Measurements from ENCODE around the gene PIEZO2.

Gene PIEZO2

DNA sequence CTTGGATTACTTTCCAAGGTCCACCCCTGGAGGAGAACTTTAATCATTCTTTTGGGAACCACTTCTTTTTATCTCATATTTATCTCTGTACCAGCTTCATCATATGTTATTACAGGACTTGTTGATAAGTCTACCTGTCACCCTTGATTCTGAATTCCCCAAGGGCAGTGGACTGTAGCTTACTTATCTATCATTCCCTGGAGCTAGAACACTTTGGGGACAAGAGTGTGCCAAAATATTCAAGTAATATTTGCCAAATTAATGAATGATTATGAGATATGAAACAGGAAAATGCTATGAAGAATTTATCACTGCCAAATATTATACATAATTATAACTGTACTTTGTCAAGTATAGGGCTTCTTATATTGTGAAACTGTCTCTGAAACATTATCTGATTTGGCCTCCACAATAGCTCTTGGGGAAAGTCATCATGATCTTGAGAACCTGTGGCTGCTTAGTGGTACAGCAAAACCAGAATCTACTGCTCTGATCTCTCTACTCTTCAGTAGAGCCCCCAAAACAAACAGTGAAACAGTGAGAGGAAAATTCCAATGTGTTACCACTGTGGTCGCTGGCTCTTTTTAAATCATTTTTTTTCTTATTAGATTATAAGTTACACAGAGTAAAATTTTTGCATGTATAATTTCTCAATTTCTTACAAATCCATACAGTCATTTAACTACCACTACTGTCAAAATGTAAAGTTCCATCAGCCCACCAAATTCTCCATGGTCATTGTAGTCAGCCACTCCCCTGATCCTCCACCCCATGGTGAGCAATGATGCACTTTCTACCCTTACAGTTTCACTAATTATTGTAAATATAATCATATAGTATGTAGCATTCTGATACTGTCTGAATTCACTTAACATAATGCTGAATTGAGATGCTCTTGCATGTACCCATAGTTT is 197.5 kb downstream of the PIEZO2 start:
- no peak overlapping the region for H3K27ac ChIP-seq (ENCODE audit: low read length)
- H3K9me3 ChIP-seq (ENCODE audit: control insufficient read depth, insufficient read depth, low read length), result no peaks in the 10 kb centered on the region
- WGBS (ENCODE audit: insufficient coverage, insufficient read length), result no CpG with 5 or more reads among the region's 1 CpG
- H3K4me1 ChIP-seq (ENCODE audit: control insufficient read depth, insufficient read depth, low read length), result no peaks in the 10 kb centered on the region
- DNase-seq (ENCODE audit: low read depth, low spot score), result no peak
- H3K4me3 ChIP-seq (ENCODE audit: low read length), result no peak overlapping the region
- no peaks in the 10 kb centered on the region for H3K36me3 ChIP-seq (ENCODE audit: control insufficient read depth, insufficient read depth, low read length)
- no peaks in the 10 kb centered on the region for H3K27me3 ChIP-seq (ENCODE audit: control insufficient read depth, insufficient read depth, low read length)

DNA sequence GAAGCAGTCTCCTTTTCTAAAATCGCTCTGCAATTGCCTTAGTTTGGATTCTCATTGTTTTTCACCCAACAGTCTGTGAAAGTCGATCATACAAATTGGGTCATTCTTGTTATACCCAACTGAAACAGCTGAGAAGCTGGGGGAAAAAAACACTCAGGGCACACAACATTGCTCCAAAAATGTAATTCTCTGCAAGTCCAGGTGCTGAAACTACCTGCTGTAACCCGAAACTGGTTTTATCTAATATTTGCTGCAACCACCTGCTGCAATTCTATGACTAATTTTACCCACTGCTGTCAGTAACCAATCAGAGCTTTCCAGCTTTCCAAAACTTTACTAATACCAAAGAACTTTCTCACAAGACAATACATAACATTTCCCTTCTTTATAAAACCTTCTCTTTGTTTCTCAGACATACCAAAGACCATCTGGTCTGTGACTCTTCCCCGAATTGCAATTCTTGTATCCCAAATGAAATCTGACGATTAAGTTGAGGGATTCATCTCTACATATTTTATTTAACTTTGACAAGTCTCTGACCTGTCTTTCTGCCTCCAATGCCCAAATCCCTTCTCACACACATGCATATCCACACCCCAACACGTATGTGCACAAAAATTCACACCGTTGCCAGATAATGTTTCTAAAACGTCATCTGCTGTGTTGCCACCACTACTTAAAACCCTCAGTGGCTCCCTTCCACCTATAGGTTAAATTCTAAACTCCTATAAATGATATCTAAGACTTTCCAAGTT is 198.3 kb downstream of the PIEZO2 start:
- Histone ChIP-seq H3K4me1 (ENCODE audit: control insufficient read depth, insufficient read depth, low read length) (no peaks in the 10 kb centered on the region), H3K27me3 (ENCODE audit: control insufficient read depth, insufficient read depth, low read length) (no peaks in the 10 kb centered on the region), H3K4me3 (ENCODE audit: low read length) (no peak overlapping the region), H3K9me3 (ENCODE audit: control insufficient read depth, insufficient read depth, low read length) (peaks cover 2% of the 10 kb centered on the region; the same call in 1 of the 2 replicates), H3K27ac (ENCODE audit: low read length) (no peak overlapping the region), H3K36me3 (ENCODE audit: control insufficient read depth, insufficient read depth, low read length) (peaks cover 3% of the 10 kb centered on the region; the same call in 1 of the 2 replicates)
- no peak for DNase-seq (ENCODE audit: low read depth, low spot score)
- no CpG with 5 or more reads among the region's 8 CpGs for WGBS (ENCODE audit: insufficient coverage, insufficient read length)

DNA sequence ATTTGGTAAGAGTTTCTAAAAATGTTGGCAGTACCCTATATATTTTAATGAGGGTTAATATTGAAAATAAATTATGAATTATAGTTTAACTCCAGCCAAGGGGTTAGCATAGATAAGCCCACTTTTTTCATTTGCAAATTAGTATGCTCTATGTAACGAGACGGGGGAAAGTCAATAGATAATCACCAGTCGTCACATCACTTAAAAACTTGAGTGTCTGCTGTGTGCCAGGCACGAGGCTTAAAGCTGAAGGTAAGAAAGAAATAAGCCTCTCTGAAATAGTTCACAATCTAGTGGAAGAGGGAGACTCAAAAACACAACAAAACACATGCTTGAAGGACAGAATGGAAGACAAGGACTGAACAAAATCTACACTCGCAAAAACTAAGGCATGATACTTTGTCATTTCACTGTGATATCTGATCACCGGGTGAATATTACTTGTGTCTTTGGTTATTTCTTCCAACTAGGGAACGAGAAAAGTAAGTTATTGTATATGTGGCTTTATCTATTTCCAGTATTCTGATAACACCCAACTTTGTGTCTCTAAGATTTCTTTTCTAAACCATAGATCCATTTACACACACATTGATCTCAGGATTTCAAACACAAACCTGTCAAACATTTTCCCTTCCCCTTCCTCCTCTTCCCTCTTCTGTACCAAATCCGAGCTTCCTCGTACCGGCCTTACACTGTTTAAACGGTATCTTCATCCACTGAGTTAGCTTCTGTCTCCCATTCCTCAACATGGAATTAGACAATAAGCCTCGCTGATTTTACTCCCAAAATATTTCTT is 199.1 kb downstream of the PIEZO2 start:
- H3K27ac ChIP-seq (ENCODE audit: low read length), result no peak overlapping the region
- peaks cover 2% of the 10 kb centered on the region; the same call in 1 of the 2 replicates for H3K9me3 ChIP-seq (ENCODE audit: control insufficient read depth, insufficient read depth, low read length)
- H3K4me3 ChIP-seq (ENCODE audit: low read length), result no peak overlapping the region
- WGBS (ENCODE audit: insufficient coverage, insufficient read length), result no CpG with 5 or more reads among the region's 12 CpGs
- no peaks in the 10 kb centered on the region for H3K4me1 ChIP-seq (ENCODE audit: control insufficient read depth, insufficient read depth, low read length)
- no peaks in the 10 kb centered on the region for H3K27me3 ChIP-seq (ENCODE audit: control insufficient read depth, insufficient read depth, low read length)
- no peak for DNase-seq (ENCODE audit: low read depth, low spot score)
- peaks cover 3% of the 10 kb centered on the region; the same call in 1 of the 2 replicates for H3K36me3 ChIP-seq (ENCODE audit: control insufficient read depth, insufficient read depth, low read length)

DNA sequence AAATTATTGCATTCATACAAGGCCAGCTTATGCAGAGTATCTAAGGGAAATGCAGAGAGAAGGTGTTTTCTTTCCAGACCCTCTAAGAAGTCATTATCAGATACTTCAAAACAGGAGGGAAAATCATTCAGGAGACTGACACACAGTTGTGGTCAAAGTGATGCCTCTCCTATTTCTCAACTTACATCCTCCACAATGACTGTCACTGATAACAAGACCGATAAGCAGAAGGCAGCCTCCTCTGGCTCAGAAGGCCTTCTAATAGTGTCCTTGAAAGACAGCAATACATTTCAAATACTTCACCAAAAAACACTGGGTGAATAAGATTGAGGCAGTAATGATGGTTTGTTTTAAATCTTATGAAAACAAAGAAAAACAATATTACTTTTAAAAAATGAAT is 199.7 kb downstream of the PIEZO2 start:
- Histone ChIP-seq H3K4me3 (ENCODE audit: low read length) (no peak overlapping the region), H3K4me1 (ENCODE audit: control insufficient read depth, insufficient read depth, low read length) (no peaks in the 10 kb centered on the region), H3K9me3 (ENCODE audit: control insufficient read depth, insufficient read depth, low read length) (peaks cover 2% of the 10 kb centered on the region; the same call in 1 of the 2 replicates), H3K36me3 (ENCODE audit: control insufficient read depth, insufficient read depth, low read length) (peaks cover 3% of the 10 kb centered on the region; the same call in 1 of the 2 replicates), H3K27me3 (ENCODE audit: control insufficient read depth, insufficient read depth, low read length) (no peaks in the 10 kb centered on the region), H3K27ac (ENCODE audit: low read length) (no peak overlapping the region)
- WGBS (ENCODE audit: insufficient coverage, insufficient read length), result no CpG with 5 or more reads among the region's 1 CpG
- DNase-seq (ENCODE audit: low read depth, low spot score), result no peak

DNA sequence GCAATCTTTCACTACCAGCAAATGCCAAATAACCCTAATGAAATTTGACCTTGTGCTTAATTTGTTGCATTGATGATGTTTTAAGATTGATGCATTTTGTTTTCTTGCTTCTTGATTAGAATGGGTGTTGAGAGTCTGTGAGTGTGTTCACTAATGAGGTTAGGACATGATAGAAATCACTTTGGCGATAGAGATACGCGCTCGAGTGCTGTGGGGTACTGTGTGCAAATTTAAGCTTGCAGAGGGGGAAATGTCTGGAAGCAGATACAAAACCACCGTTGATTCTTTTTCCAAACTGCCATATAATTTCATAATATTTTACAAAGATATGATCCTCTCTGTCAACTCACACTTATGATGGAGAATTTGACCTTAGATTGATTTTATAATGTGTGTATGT is 200.9 kb downstream of the PIEZO2 start:
- no peak overlapping the region for H3K27ac ChIP-seq (ENCODE audit: low read length)
- no peaks in the 10 kb centered on the region for H3K27me3 ChIP-seq (ENCODE audit: control insufficient read depth, insufficient read depth, low read length)
- H3K4me3 ChIP-seq (ENCODE audit: low read length), result no peak overlapping the region
- no peak for DNase-seq (ENCODE audit: low read depth, low spot score)
- H3K36me3 ChIP-seq (ENCODE audit: control insufficient read depth, insufficient read depth, low read length), result peaks cover 3% of the 10 kb centered on the region; the same call in 1 of the 2 replicates
- H3K4me1 ChIP-seq (ENCODE audit: control insufficient read depth, insufficient read depth, low read length), result no peaks in the 10 kb centered on the region
- H3K9me3 ChIP-seq (ENCODE audit: control insufficient read depth, insufficient read depth, low read length), result peaks cover 2% of the 10 kb centered on the region; the same call in 1 of the 2 replicates
- no CpG with 5 or more reads among the region's 5 CpGs for WGBS (ENCODE audit: insufficient coverage, insufficient read length)

DNA sequence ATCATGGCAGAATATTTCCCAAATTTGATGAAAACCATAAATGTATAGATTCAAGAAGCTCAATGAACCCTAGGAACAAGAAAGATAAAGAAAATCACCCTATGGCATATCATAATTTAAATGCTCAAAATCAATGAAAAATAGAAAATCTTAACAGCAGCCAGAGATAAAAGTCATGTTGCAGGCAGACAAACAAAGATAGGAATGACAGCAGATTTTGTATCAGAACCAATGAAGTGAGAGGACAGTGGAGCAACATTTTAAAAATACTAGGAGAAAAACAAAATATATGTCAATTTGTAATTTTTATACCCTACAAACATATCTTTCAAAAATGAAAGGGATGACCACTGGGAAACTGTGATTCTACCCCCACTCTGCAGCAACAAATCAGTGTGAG is 203.3 kb downstream of the PIEZO2 start:
- Histone ChIP-seq H3K4me1 (ENCODE audit: control insufficient read depth, insufficient read depth, low read length) (no peaks in the 10 kb centered on the region), H3K4me3 (ENCODE audit: low read length) (no peak overlapping the region), H3K27me3 (ENCODE audit: control insufficient read depth, insufficient read depth, low read length) (no peaks in the 10 kb centered on the region), H3K36me3 (ENCODE audit: control insufficient read depth, insufficient read depth, low read length) (peaks cover 3% of the 10 kb centered on the region; the same call in 1 of the 2 replicates), H3K27ac (ENCODE audit: low read length) (no peak overlapping the region), H3K9me3 (ENCODE audit: control insufficient read depth, insufficient read depth, low read length) (peaks cover 2% of the 10 kb centered on the region; the same call in 1 of the 2 replicates)
- DNase-seq (ENCODE audit: low read depth, low spot score), result no peak

DNA sequence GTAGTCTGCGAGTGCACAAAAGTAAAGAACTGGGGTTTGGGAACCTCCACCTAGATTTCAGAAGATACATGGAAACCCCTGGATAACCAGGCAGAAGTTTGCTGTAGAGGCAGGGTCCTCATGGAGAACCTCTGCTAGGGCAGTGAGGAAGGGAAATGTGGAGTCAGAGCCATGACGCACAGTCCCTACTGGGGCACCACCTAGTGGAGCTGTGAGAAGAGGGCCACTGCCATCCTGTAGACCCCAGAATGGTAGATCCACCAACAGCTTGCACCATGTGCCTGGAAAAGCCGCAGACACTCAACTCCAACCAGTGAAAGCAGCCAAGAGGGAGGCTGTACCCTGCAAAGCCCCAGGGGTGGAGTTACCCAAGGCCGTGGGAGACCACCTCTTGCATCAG is 206.4 kb downstream of the PIEZO2 start:
- Histone ChIP-seq H3K27me3 (ENCODE audit: control insufficient read depth, insufficient read depth, low read length) (no peaks in the 10 kb centered on the region), H3K36me3 (ENCODE audit: control insufficient read depth, insufficient read depth, low read length) (peaks cover 3% of the 10 kb centered on the region; the same call in 1 of the 2 replicates), H3K9me3 (ENCODE audit: control insufficient read depth, insufficient read depth, low read length) (peaks cover 2% of the 10 kb centered on the region; the same call in 1 of the 2 replicates), H3K4me3 (ENCODE audit: low read length) (no peak overlapping the region), H3K27ac (ENCODE audit: low read length) (no peak overlapping the region), H3K4me1 (ENCODE audit: control insufficient read depth, insufficient read depth, low read length) (no peaks in the 10 kb centered on the region)
- no peak for DNase-seq (ENCODE audit: low read depth, low spot score)
- no CpG with 5 or more reads among the region's 4 CpGs for WGBS (ENCODE audit: insufficient coverage, insufficient read length)

DNA sequence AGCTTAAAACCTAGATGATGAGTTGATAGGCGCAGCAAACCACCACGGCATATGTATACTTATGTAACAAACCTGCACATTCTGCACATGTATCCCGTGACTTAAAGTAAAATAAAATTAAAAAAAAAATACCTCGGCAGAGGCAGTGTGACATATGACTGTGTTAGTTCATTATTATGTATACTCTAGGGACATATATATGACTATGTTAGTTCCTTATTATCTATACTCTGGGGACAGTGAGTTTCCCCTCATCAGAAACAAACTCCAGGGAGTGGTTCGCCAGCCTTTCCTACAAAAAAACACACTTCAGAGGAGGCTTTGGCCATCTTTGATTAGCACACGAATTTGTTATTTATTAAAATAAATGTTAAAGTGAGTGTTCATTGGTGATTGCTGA is 209.5 kb downstream of the PIEZO2 start:
- no peaks in the 10 kb centered on the region for H3K9me3 ChIP-seq (ENCODE audit: control insufficient read depth, insufficient read depth, low read length)
- no peaks in the 10 kb centered on the region for H3K36me3 ChIP-seq (ENCODE audit: control insufficient read depth, insufficient read depth, low read length)
- H3K4me1 ChIP-seq (ENCODE audit: control insufficient read depth, insufficient read depth, low read length), result no peaks in the 10 kb centered on the region
- no peaks in the 10 kb centered on the region for H3K27me3 ChIP-seq (ENCODE audit: control insufficient read depth, insufficient read depth, low read length)
- no CpG with 5 or more reads among the region's 6 CpGs for whole genome bisulfite sequencing (ENCODE audit: insufficient coverage, insufficient read length)
- no peak overlapping the region for H3K4me3 ChIP-seq (ENCODE audit: low read length)
- no peak for DNase-seq (ENCODE audit: low read depth, low spot score)
- no peak overlapping the region for H3K27ac ChIP-seq (ENCODE audit: low read length)

DNA sequence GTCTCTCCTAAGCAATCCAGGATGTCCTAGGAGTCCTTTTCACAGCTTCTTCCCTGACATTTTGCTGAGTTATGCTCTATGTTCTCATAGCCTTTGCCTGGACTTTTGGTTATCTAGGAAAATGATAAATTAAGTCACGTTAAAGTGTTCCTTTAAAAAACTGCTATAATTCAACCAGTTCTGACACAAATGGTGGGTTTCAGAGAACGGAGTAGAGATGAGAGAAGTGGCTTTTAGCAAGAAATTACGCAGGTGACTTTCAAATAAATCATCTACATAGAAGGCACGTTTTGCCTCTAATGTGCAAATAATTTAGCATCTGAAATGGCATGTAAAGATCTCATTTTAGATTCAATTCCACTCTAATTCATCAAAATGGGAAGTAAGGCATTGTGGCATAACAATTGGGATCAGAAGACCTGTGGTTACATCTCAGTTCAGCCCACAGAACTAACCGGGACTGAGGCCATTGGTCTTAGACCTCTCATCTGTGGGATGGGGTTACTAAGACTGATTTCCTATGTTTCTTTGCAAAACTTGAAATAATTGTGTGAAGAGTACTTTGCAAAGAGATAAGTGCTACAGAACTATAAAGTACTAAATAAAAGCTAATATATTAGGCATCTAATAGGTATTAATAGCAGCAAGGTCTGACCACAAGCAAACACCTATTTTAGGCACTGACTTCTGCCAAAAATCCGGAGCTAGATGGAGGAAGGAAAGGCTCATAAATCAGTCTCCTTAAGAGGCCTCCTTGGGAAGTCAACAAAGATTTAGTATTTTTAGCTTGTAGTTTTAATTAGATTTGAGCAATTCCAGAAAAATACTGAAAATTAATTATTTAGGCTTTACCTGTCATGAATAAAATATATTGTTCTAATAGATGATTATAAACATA is 211.4 kb downstream of the PIEZO2 start:
- DNase-seq (ENCODE audit: low read depth, low spot score), result no peak
- WGBS (ENCODE audit: insufficient coverage, insufficient read length), result no CpG with 5 or more reads among the region's 6 CpGs

More for the DNA sequence above, 211.4 kb downstream of the PIEZO2 start:
- Histone ChIP-seq H3K4me1 (ENCODE audit: control insufficient read depth, insufficient read depth, low read length) (no peaks in the 10 kb centered on the region), H3K36me3 (ENCODE audit: control insufficient read depth, insufficient read depth, low read length) (no peaks in the 10 kb centered on the region), H3K27me3 (ENCODE audit: control insufficient read depth, insufficient read depth, low read length) (no peaks in the 10 kb centered on the region), H3K4me3 (ENCODE audit: low read length) (no peak overlapping the region), H3K27ac (ENCODE audit: low read length) (no peak overlapping the region), H3K9me3 (ENCODE audit: control insufficient read depth, insufficient read depth, low read length) (no peaks in the 10 kb centered on the region)

Measured in iPS DF 6.9 (cell line).